ENCODE results near the gene CACNA1I.

The CACNA1I gene

DNA sequence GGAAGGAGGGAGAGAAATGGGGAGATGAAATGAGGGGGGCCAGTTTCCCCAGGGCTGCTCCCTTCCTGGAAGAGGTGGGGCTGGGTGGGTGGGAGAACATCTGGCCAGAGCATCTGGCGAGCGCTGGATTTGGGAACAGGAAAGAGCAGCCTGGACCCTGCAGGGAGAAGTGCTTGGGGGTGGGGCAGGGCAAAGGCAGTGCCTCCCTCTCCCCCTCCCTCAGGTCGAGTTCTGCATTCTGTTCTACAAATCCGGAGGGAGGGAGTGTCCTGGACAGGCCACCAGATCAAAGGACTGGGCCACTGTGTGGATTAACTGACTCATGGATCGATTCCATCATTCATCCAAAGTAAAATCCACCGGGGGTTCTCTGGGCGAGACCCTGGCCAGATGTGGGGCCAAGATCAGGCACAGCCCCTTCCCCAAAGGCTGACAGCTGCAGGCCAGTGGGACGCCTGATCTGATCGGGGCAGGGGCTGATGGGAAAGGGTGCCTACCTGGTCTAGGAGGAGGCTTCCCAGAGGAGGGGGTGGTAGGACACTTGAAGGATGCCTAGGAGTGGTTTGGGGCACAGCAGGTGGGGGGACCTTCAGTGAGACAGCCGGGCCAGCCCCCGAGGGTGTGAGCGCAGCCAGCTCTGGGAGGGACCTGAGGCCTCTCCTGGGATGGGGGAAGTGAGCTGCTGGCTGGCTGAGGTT lies 57.5 kb downstream of the CACNA1I start:
- no peak for DNase-seq

GRCh38 chr22:39628563-39629080 lies 58.1 kb downstream of the CACNA1I start:
- DNase-seq, result no peak

DNA sequence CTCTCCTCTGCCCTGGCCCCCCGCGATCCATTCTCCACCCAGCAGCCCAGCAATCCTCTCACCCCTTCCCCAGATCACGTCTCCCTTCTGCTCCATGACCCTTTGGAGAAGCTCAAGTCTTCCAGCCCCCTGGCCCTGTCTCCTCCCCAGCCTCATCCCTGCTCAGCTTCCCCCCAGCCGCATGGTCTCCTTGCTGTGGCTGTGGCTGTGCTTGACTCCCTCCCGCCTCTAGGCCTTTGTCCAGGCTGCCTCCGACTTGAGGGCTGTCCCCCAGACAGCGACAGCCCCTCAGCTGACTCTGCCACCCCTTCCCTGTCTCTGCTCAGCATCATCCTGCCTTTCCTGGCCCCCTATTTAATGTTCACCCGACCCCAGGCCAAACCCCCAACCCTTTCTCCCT lies 59.3 kb downstream of the CACNA1I start:
- no peak for DNase-seq

DNA sequence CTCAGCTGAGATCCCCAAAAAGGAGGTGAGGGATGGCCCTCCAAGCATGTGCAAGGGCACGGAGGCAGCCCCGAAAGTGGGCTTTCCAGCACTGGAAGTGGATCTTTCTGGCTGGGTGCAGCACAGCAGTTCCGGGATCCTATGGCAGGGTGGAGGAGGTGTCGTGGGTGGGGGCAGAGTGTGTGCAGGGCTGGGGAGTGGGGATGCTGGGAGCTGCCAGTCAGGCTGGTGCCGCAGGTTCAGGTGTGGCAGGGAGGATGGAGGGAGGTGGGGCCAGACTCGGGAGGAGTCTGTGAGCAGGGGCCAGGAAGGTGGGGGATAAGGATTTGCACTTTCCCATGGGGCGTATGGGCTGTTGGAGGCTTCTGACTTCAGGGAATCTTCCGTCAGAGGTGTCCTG lies 60.2 kb downstream of the CACNA1I start:
- no peak for DNase-seq

DNA sequence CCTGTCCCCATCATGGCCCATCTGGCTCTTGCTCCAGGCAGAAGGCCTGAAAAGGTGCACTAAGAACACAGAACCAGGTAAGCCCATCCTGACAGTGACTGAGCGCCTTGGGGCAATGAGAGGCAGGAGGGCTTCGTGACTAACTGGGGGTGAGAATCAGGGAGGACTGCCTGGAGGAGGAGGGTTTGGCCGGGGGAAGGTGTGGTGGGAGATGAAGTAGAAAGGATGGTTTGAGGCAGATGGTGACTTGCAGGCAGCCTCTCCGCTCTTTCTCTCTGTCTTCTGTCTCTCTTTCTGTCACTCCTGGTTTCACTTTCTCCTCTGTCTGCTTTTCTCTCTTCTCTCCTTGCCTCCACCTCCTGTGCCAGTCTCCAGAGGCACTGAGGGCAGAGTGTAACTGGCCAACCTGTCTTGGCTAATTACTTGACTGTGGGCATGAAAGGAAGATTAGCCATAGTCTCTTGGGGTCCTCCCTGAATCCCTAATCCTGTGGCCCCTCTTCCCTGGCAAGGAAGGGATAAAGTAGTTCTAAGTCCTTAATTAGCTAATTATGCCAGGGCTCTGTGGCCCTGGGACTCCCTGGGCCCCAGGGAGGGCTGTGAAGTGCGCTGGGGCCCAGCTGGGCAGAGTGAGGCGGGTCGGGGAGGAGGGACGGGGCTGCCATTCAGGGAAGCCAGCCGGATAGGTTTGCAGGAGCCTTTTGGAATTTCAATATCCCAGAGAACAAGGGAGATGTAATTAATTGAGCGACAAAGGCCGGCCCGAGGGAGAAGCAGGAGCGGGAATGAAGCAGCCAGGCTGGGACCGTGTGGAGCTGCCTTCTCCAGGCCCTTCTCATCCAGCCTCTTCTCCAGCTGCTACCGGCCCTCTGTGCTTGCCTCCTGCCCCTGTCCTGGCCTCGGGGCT lies 61.1 kb downstream of the CACNA1I start:
- DNase-seq, result no peak

DNA sequence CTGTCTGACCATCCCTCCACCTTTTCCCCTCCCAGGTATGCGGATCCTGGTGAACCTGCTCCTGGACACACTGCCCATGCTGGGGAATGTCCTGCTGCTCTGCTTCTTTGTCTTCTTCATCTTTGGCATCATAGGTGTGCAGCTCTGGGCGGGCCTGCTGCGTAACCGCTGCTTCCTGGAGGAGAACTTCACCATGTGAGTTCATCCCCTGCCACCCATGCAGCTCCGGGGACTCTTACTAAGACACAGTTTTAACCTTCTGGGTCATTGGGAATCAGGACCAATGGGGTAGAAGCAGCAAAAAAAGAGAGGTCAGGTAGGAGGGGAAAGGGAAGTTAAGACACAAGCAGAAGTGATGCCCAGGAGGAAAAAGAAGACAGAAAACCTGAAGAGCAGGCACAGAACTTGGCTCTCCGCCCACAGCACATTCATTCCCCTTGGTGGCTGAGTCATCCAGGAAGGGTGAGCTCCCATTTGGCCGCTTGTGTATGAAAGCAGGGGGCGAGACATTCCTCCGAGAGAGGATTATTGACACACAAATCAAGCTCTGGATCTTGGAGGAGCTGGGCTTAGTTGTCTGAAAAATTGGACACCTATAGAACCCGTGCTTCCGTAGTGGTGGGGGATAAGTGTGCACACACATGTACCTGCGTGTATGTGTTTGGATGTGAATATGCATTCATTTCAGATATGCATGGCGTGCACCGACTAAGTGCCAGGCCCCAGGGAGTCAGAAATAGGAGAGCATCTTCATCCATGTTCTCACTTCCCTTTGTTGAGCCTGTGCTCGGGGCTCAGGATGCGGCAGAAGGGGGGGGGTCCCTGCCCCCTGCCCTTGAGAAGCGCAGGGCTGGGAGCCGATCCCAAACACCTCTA lies 64.2 kb downstream of the CACNA1I start:
- no peak for DNase-seq

DNA sequence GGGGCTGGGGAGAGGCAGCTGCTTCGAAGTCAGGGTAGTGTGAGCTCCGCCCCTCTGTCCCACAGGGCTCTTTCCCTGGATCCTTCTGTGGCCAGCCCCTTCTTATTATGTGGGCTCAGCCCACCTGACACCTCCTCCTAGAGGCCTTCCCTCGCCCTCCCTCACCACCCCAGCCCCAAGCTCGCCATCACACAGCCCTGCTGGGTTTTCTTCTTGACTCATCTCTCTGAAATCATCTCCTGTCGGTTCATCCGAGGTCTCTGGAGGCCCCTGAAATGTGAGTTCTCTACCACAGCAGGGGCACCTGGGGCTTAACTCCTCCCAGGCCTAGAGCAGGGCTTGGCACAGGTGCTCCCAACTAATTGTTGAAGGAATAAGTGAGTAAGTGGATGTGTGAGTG lies 65.2 kb downstream of the CACNA1I start:
- no peak for DNase-seq

DNA sequence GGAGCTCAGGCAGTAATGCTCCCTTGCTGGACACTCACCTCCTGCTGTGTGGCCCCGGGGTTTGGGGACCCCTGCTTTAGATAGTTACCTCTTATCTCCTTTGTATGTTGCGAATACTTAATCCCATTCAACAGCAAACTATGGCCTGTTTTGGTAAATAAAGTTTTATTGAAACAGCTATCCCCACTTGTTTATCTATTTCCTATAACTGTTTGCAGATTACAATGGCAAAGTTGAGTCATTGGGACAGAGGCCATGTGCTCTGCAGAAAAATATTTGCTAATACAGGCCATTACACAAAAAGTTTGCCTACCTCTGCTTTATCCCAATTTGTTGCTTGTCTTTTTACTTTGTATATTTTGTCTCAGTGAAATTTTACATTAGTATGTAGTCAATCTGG lies 68.4 kb downstream of the CACNA1I start:
- no peak for DNase-seq

GRCh38 chr22:39641660-39642310 lies 71.2 kb downstream of the CACNA1I start:
- DNase-seq, result no peak

DNA sequence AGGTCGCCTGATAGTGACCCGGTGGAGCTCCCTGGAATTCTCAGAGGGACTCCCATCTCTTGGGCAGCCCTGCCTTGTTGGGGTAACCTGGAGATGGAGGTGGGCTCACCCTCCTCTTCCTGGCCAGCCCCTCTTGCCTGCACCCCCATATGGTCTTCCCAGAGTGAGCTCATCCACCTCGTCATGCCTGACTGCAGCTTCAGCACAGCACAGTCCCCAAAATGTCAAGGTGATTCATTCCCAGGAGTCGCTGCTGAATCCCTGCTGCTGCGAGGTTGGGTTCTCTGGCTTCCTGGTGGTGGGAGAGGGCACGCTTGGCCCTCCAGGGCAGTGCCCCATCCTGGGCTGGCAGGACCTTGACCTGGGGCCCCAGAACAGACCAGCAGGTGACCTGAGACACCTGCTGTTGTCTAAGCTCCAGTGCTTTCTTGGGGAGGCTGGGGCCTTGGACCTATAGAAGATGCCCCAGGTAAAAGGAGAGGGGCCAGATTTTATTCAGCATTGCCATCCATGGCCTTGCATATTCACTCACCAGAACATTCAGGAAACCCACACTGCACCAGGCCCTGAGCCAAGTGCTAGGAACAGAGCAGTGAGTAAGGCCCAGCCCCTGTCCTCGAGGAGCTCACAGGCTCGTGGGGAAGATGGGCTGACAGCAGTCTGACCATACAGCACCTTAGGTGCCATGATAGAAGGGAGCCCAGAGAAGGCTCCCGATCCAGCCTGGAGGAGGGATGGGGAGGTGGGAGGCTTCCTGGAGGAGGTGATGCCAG lies 72.9 kb downstream of the CACNA1I start:
- no peak for DNase-seq

GRCh38 chr22:39645532-39645931 lies 75.0 kb downstream of the CACNA1I start:
- DNase-seq, result no peak

- no peak for DNase-seq
Measured at GRCh38 chr22:39646398-39647063, 76.0 kb downstream of the CACNA1I start.

GRCh38 chr22:39647836-39648629 lies 77.5 kb downstream of the CACNA1I start:
- DNase-seq, result no peak

DNA sequence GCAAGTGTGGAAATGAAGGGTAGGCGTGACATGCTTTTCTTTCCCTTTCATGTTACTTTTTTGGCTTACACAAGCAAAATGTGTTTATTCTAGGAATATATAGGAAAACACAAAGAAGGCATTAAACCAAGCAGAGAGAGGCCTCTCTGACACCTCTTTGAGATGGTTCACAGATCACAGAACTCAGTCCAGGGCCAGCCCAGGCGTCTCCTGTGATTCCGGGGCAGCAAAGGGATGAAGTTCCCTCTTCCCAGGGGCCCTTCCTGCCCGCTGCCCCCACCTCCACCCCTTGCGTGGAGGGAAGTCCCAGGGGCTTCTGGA lies 78.0 kb downstream of the CACNA1I start:
- DNase-seq, result no peak

- no peak for DNase-seq
Measured at GRCh38 chr22:39649500-39650089, 79.0 kb downstream of the CACNA1I start.

DNA sequence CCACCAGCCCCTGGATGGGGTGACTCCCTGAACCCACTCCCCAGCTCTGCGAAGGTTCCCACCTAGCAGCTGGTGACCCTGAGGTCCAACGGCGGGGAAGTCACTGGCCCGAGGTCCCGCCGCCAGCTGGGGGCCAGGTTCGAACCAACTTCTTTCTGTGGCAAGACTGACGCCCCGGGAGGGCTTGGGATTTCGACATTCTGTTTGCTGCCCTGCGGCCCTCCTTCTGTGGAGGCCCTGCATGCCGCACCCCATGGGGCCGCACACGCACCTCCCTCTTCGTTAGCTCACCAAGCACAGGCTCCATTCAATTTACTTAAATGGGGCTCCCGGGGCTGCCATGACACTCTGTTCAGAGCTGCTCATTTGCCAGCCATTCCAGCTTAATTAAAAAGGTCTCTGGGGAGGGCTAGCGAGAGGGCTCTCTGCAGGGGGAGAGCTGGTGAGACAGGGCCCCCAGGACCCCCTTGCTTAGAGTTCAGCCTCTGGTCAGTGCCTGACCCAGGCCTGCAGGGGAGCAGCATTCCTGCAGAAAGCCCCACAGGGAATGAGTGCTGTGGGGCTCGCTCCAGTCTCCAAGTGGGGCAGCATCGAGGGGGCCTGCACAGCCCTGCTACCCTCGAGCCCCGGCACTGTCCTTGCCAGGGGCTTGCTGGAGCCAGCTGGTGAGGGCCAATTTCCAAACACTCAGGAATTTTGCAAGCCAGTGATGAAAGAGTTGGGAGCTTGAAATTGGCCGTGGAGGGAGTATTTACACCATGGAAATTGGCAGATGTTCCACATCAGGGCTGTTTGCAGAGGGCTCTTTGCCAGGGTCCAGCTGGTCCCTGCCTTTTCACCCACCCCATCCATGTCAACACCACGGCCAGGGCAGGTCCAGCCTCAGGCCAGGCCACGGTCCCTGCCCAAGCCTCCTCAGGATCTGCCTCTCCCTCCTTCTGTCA lies 80.8 kb downstream of the CACNA1I start:
- DNase-seq, result no peak

DNA sequence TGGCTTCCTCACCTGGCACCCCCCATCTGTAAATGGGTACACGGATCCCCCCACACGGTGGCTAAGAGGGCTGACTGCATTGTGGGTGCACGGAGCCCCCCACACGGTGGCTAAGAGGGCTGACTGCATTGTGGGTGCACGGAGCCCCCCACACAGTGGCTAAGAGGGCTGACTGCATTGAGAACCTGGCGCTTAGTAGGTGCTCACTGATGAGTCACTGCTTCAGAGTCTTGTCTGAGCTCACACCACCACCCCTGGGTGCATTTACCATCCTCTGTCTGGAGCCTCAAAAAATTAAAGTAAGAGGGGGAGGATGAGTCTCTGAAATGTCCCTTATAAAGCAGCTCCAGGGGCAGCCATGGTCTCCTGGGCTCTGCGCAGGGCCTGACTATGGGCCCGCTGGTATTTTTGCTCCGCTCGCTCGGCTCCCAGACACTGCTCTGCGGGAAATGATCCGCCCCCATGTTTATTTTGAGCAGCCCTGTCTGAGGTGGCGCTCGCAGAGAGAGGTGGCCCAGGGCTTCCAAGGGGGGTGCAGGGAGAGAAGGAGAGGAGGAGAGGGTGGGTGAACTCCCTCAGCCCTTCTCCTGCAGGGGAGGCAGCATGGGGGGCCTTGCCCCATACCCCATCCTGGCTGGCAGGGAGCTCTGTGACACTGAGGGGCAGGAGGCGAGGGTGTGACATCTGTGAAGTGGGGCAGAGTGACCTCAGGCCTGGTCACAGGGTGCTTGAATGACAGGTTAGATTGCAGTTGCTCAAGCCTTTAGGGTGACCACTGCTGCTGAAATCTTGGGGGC lies 82.6 kb downstream of the CACNA1I start:
- DNase-seq, result no peak

- DNase-seq, result no peak
Measured at GRCh38 chr22:39653787-39654077, 83.2 kb downstream of the CACNA1I start.
